HAP-1 (cell line): Measurements from ENCODE around the gene CD1B.

Experiments used
- DNase-seq, 2 experiments: peaks; one replicate each; pipeline ENCODE4 v3.0.0-alpha.2; 2016 to 2020; ENCODE audit warnings: low spot score in 2 of 2
- H3K27me3 ChIP-seq: fragments of 250-450 bp; sonication (Bioruptor Pico); 2 replicates; pipeline ENCODE4 v1.5.1; 2020; ENCODE audit warnings: low read depth, mild to moderate bottlenecking, moderate library complexity
- H3K36me3 ChIP-seq: fragments of 250-450 bp; sonication (Bioruptor Pico); replicated peaks from 2 replicates; pipeline ENCODE4 v1.5.1; 2020; ENCODE audit warnings: mild to moderate bottlenecking
- H3K4me1 ChIP-seq: fragments of 250-450 bp; sonication (Bioruptor Pico); 2 replicates; pipeline ENCODE4 v1.5.1; 2020; ENCODE audit warnings: mild to moderate bottlenecking
- H3K4me3 ChIP-seq: fragments of 250-450 bp; sonication (Bioruptor Pico); 2 replicates; pipeline ENCODE4 v1.5.1; 2020; ENCODE audit warnings: mild to moderate bottlenecking, moderate library complexity
- H3K9me3 ChIP-seq: fragments of 250-450 bp; sonication (Bioruptor Pico); 2 replicates; pipeline ENCODE4 v1.5.1; 2020; ENCODE audit warnings: mild to moderate bottlenecking, moderate library complexity
- in situ Hi-C: fragments of 300-500 bp; cut with MboI; formaldehyde crosslinking; loops from 3 replicates; pipeline ENCODE4 v1.14.3; 2020; ENCODE audit warnings: low sequenced_read_pairs, inconsistent platforms, mixed read lengths

CD1B gene

GRCh38 chr1:158335213-158335532 is 3.8 kb upstream of the CD1B start:
- DNase-seq, result no peak
- no peaks in the 10 kb centered on the region for H3K4me1 ChIP-seq
- in situ Hi-C loops, result no loop called here
- no peaks in the 10 kb centered on the region for H3K9me3 ChIP-seq
- H3K27me3 ChIP-seq, result no peaks in the 10 kb centered on the region
- no peak overlapping the region for H3K4me3 ChIP-seq
- H3K36me3 ChIP-seq, result no peaks in the 10 kb centered on the region

- no peaks in the 10 kb centered on the region for H3K4me1 ChIP-seq
- no peaks in the 10 kb centered on the region for H3K27me3 ChIP-seq
- no peaks in the 10 kb centered on the region for H3K9me3 ChIP-seq
- no peaks in the 10 kb centered on the region for H3K36me3 ChIP-seq
- in situ Hi-C loops, result no loop called here
- H3K4me3 ChIP-seq, result no peak overlapping the region
- no peak for DNase-seq
These were observed 3.3 kb upstream of the CD1B start for GRCh38 chr1:158334526-158335212.

- no peaks in the 10 kb centered on the region for H3K4me1 ChIP-seq
- no peak overlapping the region for H3K4me3 ChIP-seq
- no peak for DNase-seq
- H3K9me3 ChIP-seq, result no peaks in the 10 kb centered on the region
- no peaks in the 10 kb centered on the region for H3K27me3 ChIP-seq
- in situ Hi-C loops, result no loop called here
- no peaks in the 10 kb centered on the region for H3K36me3 ChIP-seq
These were observed 2.2 kb upstream of the CD1B start for GRCh38 chr1:158333405-158334155.

- Histone ChIP-seq H3K4me3 (no peak overlapping the region), H3K4me1 (no peaks in the 10 kb centered on the region), H3K27me3 (no peaks in the 10 kb centered on the region), H3K36me3 (no peaks in the 10 kb centered on the region), H3K9me3 (no peaks in the 10 kb centered on the region)
- in situ Hi-C loops, result no loop called here
- no peak for DNase-seq
These were observed 265 bp downstream of the CD1B start for GRCh38 chr1:158331106-158331425.

GRCh38 chr1:158330391-158331105 is 783 bp downstream of the CD1B start:
- in situ Hi-C loops, result no loop called here
- Histone ChIP-seq H3K27me3 (no peaks in the 10 kb centered on the region), H3K4me3 (no peak overlapping the region), H3K9me3 (no peaks in the 10 kb centered on the region), H3K4me1 (no peaks in the 10 kb centered on the region), H3K36me3 (no peaks in the 10 kb centered on the region)
- DNase-seq, result no peak

- Histone ChIP-seq H3K4me1 (no peaks in the 10 kb centered on the region), H3K27me3 (no peaks in the 10 kb centered on the region), H3K9me3 (no peaks in the 10 kb centered on the region), H3K36me3 (no peaks in the 10 kb centered on the region), H3K4me3 (no peak overlapping the region)
- in situ Hi-C loops, result no loop called here
- DNase-seq, result no peak
These were observed 1.6 kb downstream of the CD1B start for GRCh38 chr1:158329733-158330132.

GRCh38 chr1:158329300-158329699 is 2.0 kb downstream of the CD1B start:
- no peak for DNase-seq
- no peak overlapping the region for H3K4me3 ChIP-seq
- in situ Hi-C loops, result no loop called here
- no peaks in the 10 kb centered on the region for H3K27me3 ChIP-seq
- H3K4me1 ChIP-seq, result no peaks in the 10 kb centered on the region
- no peaks in the 10 kb centered on the region for H3K36me3 ChIP-seq
- H3K9me3 ChIP-seq, result no peaks in the 10 kb centered on the region

- H3K27me3 ChIP-seq, result no peaks in the 10 kb centered on the region
- H3K9me3 ChIP-seq, result no peaks in the 10 kb centered on the region
- no peak overlapping the region for H3K4me3 ChIP-seq
- H3K4me1 ChIP-seq, result no peaks in the 10 kb centered on the region
- in situ Hi-C loops, result no loop called here
- H3K36me3 ChIP-seq, result no peaks in the 10 kb centered on the region
- no peak for DNase-seq
These were observed 2.9 kb downstream of the CD1B start for GRCh38 chr1:158328426-158328825.

- in situ Hi-C loops, result no loop called here
- DNase-seq, result no peak
- Histone ChIP-seq H3K4me1 (no peaks in the 10 kb centered on the region), H3K36me3 (no peaks in the 10 kb centered on the region), H3K9me3 (no peaks in the 10 kb centered on the region), H3K4me3 (no peak overlapping the region), H3K27me3 (no peaks in the 10 kb centered on the region)
These were observed 3.9 kb downstream of the CD1B start for GRCh38 chr1:158327481-158327880.

GRCh38 chr1:158324395-158324794 is 6.9 kb downstream of the CD1B start:
- no peak overlapping the region for H3K4me3 ChIP-seq
- no peaks in the 10 kb centered on the region for H3K36me3 ChIP-seq
- H3K4me1 ChIP-seq, result no peaks in the 10 kb centered on the region
- no peaks in the 10 kb centered on the region for H3K27me3 ChIP-seq
- no peak for DNase-seq
- in situ Hi-C loops, result no loop called here
- H3K9me3 ChIP-seq, result no peaks in the 10 kb centered on the region

- in situ Hi-C loops, result no loop called here
- H3K9me3 ChIP-seq, result no peaks in the 10 kb centered on the region
- no peak for DNase-seq
- H3K4me1 ChIP-seq, result no peaks in the 10 kb centered on the region
- H3K4me3 ChIP-seq, result no peak overlapping the region
- H3K27me3 ChIP-seq, result no peaks in the 10 kb centered on the region
- H3K36me3 ChIP-seq, result no peaks in the 10 kb centered on the region
These were observed 7.5 kb downstream of the CD1B start for GRCh38 chr1:158323866-158324265.

GRCh38 chr1:158311066-158311465 is 20.3 kb downstream of the CD1B start:
- in situ Hi-C loops, result no loop called here
- Histone ChIP-seq H3K4me3 (no peak overlapping the region), H3K27me3 (no peaks in the 10 kb centered on the region), H3K36me3 (no peaks in the 10 kb centered on the region), H3K9me3 (no peaks in the 10 kb centered on the region), H3K4me1 (no peaks in the 10 kb centered on the region)
- no peak for DNase-seq

GRCh38 chr1:158310623-158311022 is 20.7 kb downstream of the CD1B start:
- in situ Hi-C loops, result no loop called here
- DNase-seq, result no peak
- no peaks in the 10 kb centered on the region for H3K4me1 ChIP-seq
- no peaks in the 10 kb centered on the region for H3K36me3 ChIP-seq
- H3K9me3 ChIP-seq, result no peaks in the 10 kb centered on the region
- no peak overlapping the region for H3K4me3 ChIP-seq
- no peaks in the 10 kb centered on the region for H3K27me3 ChIP-seq

GRCh38 chr1:158295791-158296190 is 35.5 kb downstream of the CD1B start:
- in situ Hi-C loops, result no loop called here
- no peaks in the 10 kb centered on the region for H3K9me3 ChIP-seq
- no peak for DNase-seq
- no peaks in the 10 kb centered on the region for H3K4me1 ChIP-seq
- no peaks in the 10 kb centered on the region for H3K27me3 ChIP-seq
- H3K36me3 ChIP-seq, result no peaks in the 10 kb centered on the region
- H3K4me3 ChIP-seq, result no peak overlapping the region
